Measurements from ENCODE around the gene ISYNA1. TPM values are rescaled to one million over a fixed set of nuclear protein-coding genes. Genes with fewer than 3 reads are reported as not detected.

ISYNA1 gene
- total RNA-seq, 1 donor from 2014 or later: 81.7 TPM

DNA sequence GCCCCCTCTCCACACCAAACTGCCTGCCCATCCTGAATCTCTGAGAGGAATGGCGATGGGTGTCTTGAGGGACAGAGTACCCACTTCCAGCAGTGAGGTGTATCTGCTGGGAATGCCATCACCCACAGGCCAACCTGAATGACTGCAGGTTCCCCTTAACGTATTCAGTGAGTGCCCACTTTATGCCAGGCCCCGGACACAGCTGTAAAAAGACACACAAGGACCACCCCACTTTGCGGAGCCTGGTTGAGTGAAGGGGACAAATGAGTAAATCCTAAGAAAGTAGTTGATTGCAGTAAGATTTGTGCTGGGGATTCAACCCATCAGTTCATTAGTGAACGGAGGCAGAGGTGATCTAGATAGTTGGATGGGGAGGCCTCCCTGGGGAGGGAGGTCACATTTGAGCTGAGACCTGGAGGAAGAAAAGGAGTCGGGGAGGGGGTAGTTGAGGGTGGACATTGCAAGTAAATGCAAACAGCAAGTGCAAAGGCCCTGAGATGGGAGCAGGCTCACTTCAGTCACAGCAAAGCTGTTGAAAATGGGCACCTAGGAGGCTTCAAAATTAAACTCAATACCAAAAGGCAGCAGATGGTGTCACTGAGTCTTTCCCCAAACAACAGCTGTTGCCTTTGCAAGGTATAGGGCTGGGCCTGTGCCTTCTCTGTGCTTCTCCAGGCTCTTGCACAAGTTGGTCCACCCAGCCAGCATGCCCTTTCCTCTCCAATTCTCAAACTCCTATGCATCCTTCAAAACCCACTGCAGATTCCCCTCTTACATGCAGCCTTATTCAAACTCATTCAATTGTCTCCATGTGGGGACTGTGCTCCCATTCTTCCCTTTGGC is 47.6 kb downstream of the ISYNA1 start:
- Histone ChIP-seq H3K4me3 (no peak overlapping the region), H3F3A (ENCODE audit: low read depth) (peaks cover 11% of the 10 kb centered on the region), H3K9ac (no peak overlapping the region)

DNA sequence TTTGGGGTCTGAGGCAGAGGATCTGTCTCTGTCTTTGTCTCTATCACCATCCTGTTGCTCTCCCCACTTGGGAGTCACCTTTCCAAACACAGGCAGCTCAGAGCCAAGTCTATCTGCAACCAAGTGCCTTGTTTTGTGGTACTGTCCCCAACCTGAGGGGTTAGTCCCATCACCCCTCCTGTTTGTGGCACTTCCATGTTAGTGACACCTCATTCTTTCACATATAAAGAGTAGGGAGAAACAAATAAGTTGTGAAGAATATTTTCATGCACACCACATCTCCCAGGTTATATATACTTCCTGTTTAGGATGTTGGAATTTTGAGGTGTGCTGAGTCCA is 48.2 kb downstream of the ISYNA1 start:
- H3K9me3 Mint-ChIP-seq: no peaks in the 10 kb centered on the region
- TF ChIP-seq CTCF (IDR thresholded peaks at IDR 0.05): no peak
- no peak for TF ChIP-seq EZH2phosphoT487 (IDR thresholded peaks at IDR 0.05)
- TF ChIP-seq EZH2 (IDR thresholded peaks at IDR 0.05): no peak
- Histone ChIP-seq H3K27ac (no peak overlapping the region), H3K79me2 (ENCODE audit: low read depth) (no peaks in the 10 kb centered on the region), H3K9me3 (ENCODE audit: low read depth) (no peaks in the 10 kb centered on the region), H3K27me3 (peaks cover 41% of the 10 kb centered on the region), H3K9ac (no peak overlapping the region), H3K4me1 (no peaks in the 10 kb centered on the region), H3K4me3 (no peak overlapping the region), H3F3A (ENCODE audit: low read depth) (peaks cover 11% of the 10 kb centered on the region), H2AFZ (replicated peaks) (no peak overlapping the region), H3K36me3 (no peaks in the 10 kb centered on the region), H4K20me1 (ENCODE audit: low read depth) (no peaks in the 10 kb centered on the region), H3K4me2 (no peak overlapping the region)
- peaks cover 28% of the 10 kb centered on the region for H3K27me3 Mint-ChIP-seq (ENCODE audit: insufficient read depth, low read depth)
- no peaks in the 10 kb centered on the region for H3K36me3 Mint-ChIP-seq
- H3K4me1 Mint-ChIP-seq: no peaks in the 10 kb centered on the region
- no peak overlapping the region for H3K27ac Mint-ChIP-seq
- no peak for DNase-seq (ENCODE audit: low spot score)
- H3K4me3 Mint-ChIP-seq: peak overlapping the region; percentile 31

More for the DNA sequence above, 47.6 kb downstream of the ISYNA1 start:
- H3K27ac Mint-ChIP-seq: no peak overlapping the region
- Histone ChIP-seq H3K4me2 (no peak overlapping the region), H3K36me3 (no peaks in the 10 kb centered on the region), H3K79me2 (ENCODE audit: low read depth) (no peaks in the 10 kb centered on the region), H4K20me1 (ENCODE audit: low read depth) (no peaks in the 10 kb centered on the region), H3K9me3 (ENCODE audit: low read depth) (no peaks in the 10 kb centered on the region), H3K27me3 (peaks cover 41% of the 10 kb centered on the region), H3K27ac (no peak overlapping the region), H2AFZ (replicated peaks) (no peak overlapping the region), H3K4me1 (no peaks in the 10 kb centered on the region)
- no peak overlapping the region for H3K4me3 Mint-ChIP-seq
- no peaks in the 10 kb centered on the region for H3K9me3 Mint-ChIP-seq
- H3K27me3 Mint-ChIP-seq (ENCODE audit: insufficient read depth, low read depth): peaks cover 27% of the 10 kb centered on the region
- H3K36me3 Mint-ChIP-seq: no peaks in the 10 kb centered on the region
- TF ChIP-seq EZH2phosphoT487 (IDR thresholded peaks at IDR 0.05): no peak
- TF ChIP-seq CTCF (IDR thresholded peaks at IDR 0.05): no peak
- TF ChIP-seq EZH2 (IDR thresholded peaks at IDR 0.05): no peak
- no peaks in the 10 kb centered on the region for H3K4me1 Mint-ChIP-seq
- DNase-seq (ENCODE audit: low spot score): no peak

DNA sequence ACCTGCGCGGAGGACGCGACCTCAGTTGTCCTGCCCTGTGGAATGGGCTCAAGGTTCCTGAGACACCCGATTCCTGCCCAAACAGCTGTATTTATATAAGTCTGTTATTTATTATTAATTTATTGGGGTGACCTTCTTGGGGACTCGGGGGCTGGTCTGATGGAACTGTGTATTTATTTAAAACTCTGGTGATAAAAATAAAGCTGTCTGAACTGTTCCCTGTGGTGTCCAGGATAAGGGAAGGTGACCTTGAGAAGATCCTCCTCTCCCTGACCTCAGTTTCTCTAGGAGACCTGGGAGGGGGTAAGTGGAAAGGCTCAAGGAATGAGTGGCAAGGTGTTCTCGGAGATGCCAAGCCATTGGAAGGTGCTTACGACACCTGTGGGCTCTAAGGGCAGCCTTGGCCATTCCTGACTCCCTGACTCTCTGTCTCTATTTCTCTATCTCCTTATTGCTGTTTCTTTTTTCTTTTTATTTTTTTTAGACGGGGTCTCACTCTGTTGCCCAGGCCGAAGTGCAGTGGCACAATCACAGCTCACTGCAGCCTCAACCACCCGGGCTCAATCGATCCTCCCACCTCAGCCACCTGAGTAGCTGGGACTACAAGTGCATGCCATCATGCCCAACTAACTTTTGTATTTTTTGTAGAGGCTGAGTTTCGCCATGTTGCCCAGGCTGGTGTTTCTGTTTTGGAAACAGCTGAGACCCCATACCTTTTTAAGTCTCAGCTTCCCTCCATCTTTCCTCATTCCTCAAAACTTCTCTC is 48.8 kb downstream of the ISYNA1 start:
- Histone ChIP-seq H3K27me3 (peaks cover 41% of the 10 kb centered on the region), H3K36me3 (no peaks in the 10 kb centered on the region), H3K27ac (no peak overlapping the region), H3K4me3 (no peak overlapping the region), H4K20me1 (ENCODE audit: low read depth) (no peaks in the 10 kb centered on the region), H3K79me2 (ENCODE audit: low read depth) (no peaks in the 10 kb centered on the region), H3K4me2 (no peak overlapping the region), H2AFZ (replicated peaks) (no peak overlapping the region), H3K9ac (no peak overlapping the region), H3K4me1 (no peaks in the 10 kb centered on the region), H3F3A (ENCODE audit: low read depth) (peaks cover 11% of the 10 kb centered on the region), H3K9me3 (ENCODE audit: low read depth) (no peaks in the 10 kb centered on the region)
- Mint-ChIP-seq H3K27ac (no peak overlapping the region), H3K4me3 (peak overlapping the region; percentile 60), H3K36me3 (no peaks in the 10 kb centered on the region), H3K4me1 (peaks cover 3% of the 10 kb centered on the region), H3K27me3 (ENCODE audit: insufficient read depth, low read depth) (peaks cover 30% of the 10 kb centered on the region), H3K9me3 (no peaks in the 10 kb centered on the region)
- DNase-seq (ENCODE audit: low spot score): no peak
- no peak for TF ChIP-seq EZH2 (IDR thresholded peaks at IDR 0.05)
- TF ChIP-seq EZH2phosphoT487 (IDR thresholded peaks at IDR 0.05): no peak
- TF ChIP-seq CTCF (IDR thresholded peaks at IDR 0.05): no peak
